CD4-positive, alpha-beta T cell treated with Interleukin-17A for 4 hours (primary cell): Measurements from ENCODE around the gene SSH2.

Source experiments
- DNase-seq: peaks from one replicate; pipeline ENCODE4 v3.0.0-alpha.2; 2020; ENCODE audit warnings: mixed read lengths

Gene SSH2

DNA sequence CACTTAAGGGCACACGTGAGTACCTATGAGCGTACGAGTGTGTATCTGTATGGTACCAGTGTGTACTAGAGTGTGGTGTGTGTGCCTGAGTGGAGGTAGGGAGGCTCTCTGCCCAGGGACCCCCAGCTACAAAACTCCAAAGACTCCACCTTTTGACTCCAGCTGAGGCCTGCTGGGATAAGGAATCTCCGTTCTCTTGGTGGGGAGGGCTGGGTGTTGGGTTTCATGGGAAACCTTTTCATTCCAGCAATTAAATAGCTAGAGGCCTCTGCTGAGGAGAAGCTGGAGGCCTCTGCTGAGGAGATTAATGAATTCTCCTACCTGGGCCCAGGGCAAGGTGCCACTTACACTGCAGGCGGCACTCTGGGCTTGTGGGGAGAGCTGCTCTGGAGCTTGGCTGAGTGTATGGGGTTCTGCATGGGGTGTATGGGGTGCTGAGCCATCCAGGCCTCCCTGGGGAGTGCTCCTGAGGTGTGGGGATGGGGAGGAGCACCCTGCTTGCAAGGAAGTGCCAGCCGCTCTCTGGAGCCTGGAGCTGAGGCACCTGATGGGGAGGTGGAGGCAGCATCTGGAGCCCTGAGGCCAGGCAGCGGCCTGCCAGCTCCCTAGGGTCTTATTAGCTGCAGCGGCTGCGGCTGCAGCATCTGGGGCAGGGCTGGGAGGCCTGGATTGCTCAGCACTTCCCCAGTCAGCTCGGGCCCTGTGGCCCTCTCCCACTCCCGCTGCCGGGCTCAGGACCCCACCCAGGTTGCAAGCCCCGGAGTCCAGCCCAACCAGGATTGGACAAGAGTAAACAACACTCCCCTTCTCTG lies 332.5 kb downstream of the SSH2 start:
- DNase-seq, result no peak

DNA sequence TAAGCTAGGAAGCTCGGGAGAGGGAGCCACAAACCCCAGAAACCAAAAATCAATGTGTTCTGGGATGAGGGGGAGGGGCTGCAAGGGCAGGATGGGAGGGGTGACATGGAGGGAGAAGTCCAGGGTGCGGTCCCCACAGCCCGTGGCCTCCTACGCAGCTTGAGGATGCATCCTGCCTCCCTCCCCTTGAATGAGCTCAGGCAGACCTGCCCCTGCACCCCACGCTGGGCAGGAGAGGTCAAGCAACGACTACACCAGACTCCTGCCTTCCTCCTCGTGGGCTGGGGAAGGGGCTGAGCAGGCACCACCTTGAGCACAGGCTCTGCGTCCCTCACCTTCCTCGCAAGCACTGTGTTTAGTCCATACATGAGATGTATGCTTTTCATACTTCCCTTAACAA lies 333.2 kb downstream of the SSH2 start:
- no peak for DNase-seq

DNA sequence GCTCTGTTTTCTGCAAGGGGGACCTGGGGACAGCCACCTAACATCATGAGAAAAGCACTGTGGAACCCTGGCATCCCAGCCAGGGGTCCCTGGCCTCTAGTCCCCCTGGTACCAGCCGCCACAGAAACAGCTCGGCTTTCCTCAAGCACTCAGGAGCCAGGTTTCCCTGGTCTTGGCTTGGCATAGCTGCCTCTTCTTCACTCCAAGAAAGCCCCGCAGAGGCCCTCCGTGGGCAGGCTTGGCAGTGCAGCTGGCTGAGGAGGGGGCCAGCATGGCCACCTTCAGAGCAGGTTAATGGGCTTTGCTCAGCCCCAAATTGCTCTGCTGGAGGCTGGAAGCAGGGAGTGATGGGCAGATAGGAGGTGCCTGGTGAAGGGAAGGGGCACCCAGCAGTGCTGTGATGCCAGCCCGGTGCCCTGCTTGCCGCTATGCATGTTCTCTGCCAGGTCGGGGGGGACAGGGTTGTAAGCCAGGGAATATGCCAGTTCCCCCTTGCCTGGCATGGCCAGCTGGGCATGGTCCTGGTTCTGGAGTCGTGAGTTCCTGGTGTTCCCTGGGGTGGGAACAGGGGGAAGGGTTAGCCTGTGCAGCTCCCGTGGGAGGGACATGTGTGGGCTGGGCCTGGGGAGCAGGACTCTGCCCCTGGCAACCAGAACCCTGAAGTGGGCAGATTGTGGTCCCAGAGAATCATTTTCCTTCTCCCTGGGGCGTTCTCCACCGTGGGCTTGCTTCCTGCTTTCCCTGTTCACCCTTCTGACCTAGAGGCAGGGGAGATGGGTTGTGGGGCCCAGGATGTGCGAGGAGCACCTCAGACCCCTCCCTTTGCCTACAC lies 333.9 kb downstream of the SSH2 start:
- no peak for DNase-seq

DNA sequence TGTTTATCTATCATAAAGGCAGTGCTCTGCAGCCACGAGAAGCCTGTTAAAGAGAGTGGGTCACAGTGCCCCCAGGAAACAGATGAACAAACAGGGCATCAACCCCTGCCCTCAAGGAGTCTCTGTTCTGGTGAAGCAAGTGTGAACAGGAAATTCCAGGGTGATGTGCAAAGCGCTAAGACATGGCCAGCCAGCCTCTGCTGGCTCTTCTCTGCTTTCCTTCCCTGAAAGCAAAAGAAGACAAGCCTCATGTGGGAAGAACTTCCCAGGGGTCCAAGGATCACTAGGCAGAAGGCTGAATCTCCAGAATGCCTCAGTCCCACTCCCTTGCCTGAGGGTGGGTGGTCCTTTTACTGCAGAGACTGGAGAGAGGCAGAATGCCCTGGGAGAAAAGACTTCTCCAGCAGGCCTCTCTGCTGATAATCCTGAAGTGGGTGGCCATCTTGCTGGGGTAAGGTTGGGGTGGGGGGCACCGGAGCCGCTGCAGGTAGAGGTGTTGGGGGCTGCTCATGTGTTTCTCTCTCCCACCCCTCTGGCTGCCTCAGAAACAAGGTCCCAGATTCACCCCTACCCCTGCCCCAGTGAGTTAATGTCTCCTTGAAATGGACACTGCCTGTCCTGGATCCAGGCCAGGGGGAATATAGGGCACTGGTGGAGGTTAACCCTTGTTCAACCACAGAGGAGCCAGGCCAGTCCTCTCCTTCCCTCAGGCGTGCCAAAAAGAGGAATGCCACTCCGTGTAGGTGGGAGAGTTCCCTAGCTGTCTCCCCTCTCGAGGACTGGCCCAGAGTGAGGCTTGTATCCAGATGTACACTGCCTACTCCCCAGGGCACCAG lies 334.7 kb downstream of the SSH2 start:
- DNase-seq, result no peak

DNA sequence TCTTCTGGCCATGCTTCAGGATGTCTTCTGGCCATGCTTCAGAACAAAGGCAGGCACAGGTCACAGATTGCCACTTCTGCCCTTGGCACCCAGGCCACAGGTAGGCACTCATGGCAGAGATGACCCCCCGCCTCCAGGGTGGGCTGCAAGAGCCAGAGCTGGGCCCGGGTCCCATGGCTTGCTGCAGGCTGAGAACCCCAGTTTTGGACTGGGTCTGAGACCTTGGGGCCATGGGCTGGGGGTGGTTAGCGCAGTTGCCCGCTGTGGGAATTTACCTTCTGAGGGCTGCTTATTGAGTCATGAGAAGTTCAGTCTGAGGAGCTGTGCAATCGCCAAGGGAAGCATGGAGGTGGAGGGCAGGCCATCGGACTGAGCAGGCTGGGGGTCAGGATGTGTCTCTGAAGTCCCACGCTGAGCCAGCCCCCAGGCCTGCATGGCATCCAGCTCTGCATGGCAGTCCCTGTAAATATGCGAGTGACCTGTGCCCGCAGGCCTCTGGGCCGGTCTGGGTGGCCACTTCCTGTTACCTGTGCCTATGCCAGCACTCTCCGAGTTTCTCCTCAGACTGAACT lies 335.4 kb downstream of the SSH2 start:
- no peak for DNase-seq

DNA sequence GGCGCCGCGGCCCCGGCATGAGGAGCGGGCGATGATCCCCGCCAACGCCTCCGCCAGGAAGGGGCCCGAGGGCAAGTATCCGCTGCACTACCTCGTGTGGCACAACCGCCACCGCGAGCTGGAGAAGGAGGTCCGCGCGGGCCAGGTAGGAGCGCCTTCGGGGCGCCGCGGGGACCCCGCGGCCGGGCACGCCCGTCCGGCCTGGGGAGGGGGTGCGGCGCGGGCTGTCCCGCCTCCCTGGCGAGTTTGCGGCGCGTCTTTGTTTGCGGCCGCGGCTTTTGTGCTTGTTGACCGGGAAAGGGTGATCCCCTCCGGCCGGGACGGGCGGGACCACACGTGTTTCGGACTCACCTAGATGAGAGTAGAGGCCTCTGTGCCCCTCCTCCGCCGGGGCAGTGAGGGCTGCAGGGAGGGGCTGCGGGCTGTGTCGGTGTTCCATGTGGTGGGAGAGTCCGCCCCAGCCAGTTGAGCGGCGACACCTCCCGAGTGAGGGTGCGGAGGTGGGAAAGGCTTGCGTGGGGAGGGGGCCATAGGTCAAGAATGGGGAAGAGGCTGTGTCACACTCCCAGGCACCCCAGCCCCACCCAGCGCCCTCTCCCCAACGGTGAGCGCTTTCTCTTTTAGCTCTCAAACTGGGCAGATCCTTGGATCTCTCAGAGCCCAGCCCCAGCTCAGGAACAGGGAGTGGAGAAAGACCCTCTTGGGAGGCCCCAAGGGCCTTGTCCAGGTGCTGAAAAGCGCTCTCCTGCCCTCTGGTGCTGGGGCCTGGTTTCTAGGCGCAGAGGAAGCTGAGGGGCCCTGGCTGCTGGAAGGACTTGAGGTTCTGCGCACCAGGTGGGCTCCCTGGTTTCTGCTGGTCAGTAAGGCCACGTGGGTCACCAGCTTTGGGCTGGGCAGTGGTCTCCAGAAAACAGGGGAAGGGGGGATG lies 336.2 kb downstream of the SSH2 start:
- DNase-seq, result peak; percentile 45

DNA sequence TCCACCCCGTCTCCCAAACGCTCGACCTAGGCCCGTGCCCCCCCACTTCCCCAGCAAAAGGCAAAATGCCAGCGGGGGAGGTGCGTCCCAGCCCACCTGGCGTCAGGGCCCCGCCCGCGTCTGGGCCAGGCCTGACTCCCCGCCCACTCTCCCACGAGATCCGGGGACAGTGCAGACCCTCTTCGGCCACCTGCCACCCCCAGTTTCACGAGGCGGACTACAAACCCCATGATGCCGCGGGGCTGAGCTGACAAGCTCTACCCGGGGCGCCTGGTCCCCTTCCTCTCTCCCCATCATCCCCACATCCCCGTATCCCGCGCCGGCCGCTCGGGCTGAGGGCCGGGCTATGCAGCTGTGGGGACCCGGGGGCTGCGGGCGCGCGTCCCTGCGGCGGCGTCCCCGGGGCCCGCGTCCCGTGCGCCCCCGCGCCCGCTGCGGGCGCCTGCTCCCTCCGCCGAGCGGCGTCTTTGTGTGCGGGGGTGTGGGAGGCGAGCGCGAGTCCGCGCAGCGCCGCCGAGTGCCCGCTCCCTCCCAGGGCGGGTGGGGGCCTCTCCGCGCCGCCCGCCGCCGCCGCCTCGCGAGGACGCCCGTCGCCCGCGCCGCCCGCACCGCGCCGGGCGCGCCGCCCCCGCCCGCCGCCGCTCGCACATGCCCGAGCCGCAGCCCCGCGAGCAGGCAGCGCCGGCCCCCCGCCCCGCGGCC lies 337.0 kb downstream of the SSH2 start, which contains the start of gene ANKRD13B:
Gene ANKRD13B, plus strand, starts transcription at position 283 of the 702 bp plus-strand sequence. CDS start 490 bp downstream, outside the sequence.
- peak; percentile 59 for DNase-seq

DNA sequence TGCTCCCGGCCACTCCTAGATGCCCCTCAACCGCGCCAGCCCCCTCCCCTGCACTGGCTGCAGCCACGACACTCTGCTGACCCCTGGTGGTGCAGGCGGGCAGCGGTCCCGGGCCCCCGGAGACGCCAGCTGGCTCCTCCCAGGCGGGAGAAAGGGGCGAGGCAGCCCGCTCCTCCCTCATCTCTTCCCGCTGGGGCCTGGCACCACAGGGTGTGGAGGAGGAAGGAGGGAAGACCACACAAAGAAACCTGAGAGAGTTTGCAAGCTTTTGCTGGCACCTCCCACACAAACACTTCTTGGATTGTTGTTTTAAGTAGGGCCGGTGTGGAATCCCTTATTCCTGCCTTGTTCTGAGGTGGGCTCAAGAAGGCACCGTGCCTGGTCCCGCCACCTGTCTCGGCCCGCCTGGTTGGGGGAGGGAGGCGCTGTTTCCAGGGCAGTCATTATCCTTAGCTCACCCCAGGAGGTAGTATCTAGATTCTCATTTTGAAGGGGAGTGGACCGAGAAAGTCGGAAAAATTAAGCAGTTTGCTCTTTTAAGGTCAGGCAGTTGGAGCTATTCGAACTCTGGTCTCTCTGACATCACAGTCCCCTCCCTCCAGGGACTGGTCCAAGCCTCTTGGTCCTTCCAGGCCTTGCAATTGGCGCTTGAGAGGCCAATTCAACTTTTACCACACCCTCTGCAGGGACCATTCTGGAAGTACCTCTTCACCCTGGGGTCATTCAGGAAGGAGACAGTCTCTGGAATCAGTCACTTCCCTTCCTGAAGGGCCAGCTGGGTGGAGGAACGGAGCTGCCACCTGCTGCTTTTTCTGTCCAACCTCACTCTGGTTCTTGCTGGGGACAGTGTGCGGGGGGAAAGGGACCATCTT lies 338.1 kb downstream of the SSH2 start:
- peak; percentile 86 for DNase-seq

DNA sequence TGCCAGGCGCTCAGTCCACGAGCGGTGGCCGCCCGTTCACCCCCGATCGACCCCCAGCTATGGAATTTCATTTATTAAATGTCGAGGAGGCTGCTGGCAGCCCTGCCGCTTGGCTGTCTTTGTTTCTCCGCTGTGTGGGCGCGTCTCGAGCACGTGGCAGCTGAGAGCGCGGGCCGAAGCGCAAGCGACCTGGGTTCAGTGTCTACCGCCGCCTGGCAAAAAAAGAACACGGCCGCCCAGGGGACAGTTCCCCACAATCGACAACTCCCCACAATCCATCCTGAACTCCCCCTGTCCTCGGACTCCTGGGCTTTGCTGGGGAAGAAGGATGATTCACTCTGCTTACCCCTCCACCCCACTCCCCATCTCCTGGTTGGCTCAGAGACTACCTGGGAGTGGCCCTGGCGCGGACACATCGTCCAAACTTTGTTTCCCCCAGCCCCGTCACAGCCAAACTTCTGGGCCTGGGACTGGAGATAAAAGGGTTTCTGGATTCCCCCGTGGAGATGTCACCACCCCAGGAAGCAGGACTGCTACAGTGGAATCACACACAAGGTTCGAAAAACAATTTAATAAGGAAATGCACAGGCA lies 338.8 kb downstream of the SSH2 start:
- peak; percentile 46 for DNase-seq

DNA sequence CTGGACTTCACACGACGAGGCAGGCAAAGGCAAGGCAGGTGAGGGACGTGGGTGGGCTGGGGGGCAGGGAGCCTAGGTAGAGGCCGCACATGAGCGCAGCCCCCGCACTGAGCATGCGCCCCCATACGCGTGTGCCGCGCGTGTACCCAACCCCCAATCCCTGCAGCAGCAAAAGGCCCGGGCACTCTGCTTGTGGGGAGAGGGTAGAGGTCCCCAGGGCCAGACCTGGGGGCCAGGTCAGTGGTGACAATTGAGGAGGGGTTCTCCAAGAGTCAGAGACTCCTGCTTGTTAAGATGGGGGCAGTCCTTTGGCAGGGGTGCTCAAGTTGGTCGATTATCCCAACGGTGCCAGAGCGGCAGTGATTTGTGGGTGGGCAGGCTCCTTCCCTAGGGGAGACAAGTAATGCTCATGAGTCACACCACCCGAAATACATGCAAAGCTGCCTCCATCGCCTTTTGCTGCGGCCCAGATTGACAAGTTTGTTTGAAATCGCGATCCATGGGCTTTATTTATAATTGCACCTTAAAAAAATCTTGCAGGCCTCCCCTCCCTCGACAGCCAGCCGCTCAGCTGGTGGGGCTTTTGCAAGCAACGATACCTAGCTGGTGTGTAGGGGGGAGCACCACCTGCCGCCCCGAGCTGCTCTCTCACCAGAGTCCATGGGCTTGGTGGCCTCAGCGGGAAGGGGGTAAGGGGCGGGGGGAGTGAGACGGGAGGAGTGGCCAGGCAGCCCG lies 339.4 kb downstream of the SSH2 start:
- DNase-seq, result peak; percentile 28

DNA sequence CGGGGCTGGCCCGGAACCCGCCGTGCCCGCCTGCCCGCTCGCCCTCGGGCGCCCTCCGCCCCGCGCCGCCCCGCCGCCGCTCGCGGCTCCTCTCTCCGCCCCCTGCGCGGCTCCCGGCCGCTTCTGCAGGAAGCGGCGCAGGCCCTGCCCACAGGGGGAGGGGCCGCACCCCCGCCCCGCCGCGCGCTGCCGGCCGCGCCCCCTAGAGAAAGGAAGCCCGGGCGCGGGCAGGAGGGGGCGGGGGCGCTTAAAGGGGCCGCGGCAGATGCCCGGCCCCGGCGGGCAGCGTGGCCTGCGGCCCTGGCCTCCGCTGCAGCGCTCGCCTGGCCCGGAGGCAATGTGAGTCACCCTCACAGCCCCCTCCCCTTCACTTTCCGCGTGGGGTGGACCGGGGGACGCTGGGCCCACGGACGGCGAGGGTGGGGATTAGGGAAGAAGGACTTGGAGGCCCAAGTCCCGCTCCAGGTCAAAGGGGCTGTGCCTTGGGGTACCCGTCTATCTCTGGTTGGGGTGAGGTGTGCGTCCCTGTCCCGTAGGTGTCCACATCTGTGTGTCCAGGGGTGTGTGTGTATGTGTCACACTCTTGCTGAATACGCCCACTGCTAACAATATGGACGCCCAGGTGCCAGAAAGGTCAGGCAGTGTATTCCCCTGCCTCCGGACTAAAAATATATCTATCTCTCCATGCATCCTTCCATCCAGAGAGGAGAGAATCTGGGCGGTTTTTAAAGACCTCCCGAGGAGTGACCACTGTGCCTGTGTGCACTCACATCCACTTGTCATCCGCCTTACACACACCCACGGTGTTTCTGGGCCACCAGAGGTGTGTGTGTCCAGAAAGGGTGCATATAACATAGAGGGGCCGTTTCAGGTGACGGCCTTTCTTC lies 340.3 kb downstream of the SSH2 start, which contains the start of gene GIT1:
Gene GIT1, minus strand, starts transcription at position 125 of the 887 bp plus-strand sequence. CDS start 270 bp downstream, outside the sequence.
- DNase-seq, result peak; percentile 90

DNA sequence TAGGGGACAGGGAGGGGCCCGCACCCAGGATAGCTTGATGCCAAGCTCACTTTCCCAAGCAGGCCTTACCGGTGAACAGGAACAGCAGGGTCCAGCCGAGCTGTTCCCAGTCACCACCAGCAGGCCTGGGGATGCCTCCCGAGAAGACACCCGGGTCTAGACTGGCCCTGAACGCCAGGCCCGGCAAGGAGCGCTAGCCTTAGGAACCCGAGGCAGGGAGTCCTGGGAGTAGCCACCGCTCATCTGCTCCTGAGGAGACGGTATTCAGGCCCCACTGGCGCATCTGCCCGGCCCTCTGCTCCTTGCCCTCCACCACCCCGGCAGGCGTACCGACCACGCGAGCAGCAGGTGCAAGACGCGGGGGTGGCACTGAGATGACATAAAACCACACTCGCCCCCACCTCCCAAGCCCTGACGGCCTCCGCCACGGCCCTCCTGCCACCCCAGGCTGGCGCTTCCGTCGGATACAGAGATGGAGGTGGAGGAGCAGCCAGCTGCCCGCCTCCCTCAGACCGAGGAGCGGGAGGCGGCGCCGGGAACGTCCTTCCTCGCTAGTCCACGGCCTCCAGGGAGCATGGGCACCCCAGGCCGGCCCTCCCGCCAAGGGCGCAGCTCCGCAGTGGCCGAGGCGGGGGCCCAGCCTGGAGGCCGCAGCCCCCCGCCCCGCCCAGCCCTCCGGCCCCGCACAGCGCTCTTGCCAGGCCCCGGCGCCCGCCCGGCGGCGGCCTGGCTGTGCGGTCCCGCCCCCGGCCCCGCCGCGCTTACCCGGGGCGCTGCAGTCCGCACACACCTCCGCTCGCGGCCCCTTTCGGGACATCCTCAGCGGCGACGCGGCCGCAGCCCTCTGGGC lies 341.2 kb downstream of the SSH2 start:
- DNase-seq, result peak; percentile 57

DNA sequence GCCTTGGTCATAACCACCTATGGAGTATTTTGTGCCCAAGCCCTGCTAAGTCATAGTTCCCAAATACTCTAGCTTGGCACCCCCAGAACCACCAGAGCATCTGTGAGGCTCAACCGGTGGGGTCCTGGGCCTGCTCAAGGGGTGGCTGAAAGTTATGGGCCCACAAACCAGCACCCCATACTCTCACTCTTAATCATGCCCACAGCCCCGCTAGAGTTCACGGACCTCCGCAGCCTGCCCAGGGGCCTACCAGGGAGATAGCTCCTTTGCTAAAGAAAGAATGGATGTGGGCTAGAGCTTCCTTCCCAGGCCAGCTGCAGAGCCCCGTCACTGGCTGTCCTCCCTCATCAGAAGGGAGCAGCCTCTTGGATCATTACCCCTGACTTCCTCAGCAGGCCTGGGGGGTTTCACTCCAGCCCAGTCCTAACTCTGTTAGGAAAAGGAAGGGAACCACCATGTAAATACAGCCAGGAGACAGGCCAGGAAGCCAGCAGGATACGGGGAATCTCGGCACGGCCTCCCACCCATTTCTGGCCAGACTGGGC lies 341.9 kb downstream of the SSH2 start:
- no peak for DNase-seq

DNA sequence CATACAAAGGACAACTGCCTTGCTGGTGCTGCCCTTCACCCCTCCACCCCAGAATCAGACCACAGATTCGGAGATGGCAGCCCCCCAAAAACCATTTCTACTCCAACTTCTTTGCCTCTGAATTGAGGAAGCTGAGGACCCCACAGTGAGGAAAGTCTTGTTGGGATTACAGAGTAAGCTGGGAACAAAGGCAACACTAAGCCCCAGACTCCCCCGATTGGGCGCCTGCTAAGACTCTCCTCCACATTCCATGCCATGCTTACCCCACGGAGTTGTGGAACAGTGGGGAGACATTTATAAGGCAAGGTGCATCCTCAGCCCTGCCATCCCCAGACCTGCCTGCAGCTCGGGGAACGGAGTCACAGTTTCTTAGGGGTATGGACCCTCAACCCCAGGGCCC lies 342.4 kb downstream of the SSH2 start:
- no peak for DNase-seq

DNA sequence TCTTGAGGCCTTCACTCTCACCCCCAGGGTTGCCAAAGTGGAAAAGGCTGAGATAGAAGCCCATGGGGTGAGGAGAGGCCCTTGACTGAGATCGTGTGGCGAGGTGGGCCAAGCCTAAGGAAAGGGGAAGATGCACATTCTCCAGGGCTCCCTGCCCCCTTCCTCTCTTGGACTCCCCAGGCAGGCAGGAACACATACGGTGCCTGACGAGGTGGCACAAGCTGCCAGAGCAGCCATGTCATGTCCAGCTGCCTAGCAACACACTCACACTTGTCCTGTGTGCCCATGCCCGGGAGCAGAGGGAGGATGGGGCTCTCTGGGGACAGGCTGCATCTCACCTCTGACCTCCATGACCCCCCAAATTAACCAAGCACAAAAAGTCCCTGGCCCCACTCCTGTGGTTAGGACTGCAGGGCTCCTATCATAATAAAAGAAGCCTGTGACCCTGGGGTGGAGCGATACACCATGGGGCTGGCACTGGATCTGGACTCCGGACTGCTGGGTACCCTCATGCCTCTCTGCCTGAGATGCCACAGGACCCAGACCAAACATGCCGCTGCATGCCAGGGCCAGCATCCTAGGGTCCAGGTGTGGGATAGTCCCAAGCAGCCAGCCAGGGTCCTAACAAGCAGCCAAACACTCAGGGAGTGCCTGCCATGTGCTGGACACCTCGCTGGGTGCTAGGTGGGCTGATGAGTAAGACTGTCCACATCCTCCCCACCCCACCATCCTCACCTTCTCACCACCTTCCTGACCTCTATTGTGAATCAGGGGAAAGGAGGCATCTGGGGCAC lies 343.2 kb downstream of the SSH2 start:
- DNase-seq, result no peak
